G401.6 (cell line): ENCODE results near the gene LAMB4.

ENCODE experiments used
- FAIRE-seq: peaks from 2 replicates; lab custom pipeline; 2012; peaks lifted over from hg19 to GRCh38; lab: Jason Lieb, UNC

Gene LAMB4

GRCh38 chr7:108014747-108015682 lies 115.1 kb downstream of the LAMB4 start:
- FAIRE-seq = no peak

GRCh38 chr7:108014215-108014614 lies 115.9 kb downstream of the LAMB4 start:
- no peak for FAIRE-seq

GRCh38 chr7:108012499-108013430 lies 117.4 kb downstream of the LAMB4 start:
- FAIRE-seq = no peak

GRCh38 chr7:108010377-108010776 lies 119.8 kb downstream of the LAMB4 start:
- FAIRE-seq = no peak

- no peak for FAIRE-seq
Measured at GRCh38 chr7:108009873-108010272, 120.3 kb downstream of the LAMB4 start.

GRCh38 chr7:108008827-108009226 lies 121.3 kb downstream of the LAMB4 start:
- FAIRE-seq = no peak

- FAIRE-seq = no peak
Measured at GRCh38 chr7:108008240-108008639, 121.9 kb downstream of the LAMB4 start.

- FAIRE-seq = no peak
Measured at GRCh38 chr7:108007762-108008161, 122.4 kb downstream of the LAMB4 start.

- no peak for FAIRE-seq
Measured at GRCh38 chr7:108007261-108007660, 122.9 kb downstream of the LAMB4 start.

GRCh38 chr7:108004220-108005142 lies 125.7 kb downstream of the LAMB4 start:
- FAIRE-seq = no peak

GRCh38 chr7:108003599-108003935 lies 126.6 kb downstream of the LAMB4 start:
- FAIRE-seq = no peak

- no peak for FAIRE-seq
Measured at GRCh38 chr7:108002726-108003598, 127.2 kb downstream of the LAMB4 start, which contains the start of gene LAMB1. Gene LAMB1, minus strand, starts transcription at chr7:108003161. Its CDS starts 276 bp downstream, at chr7:108002885.

- no peak for FAIRE-seq
Measured at GRCh38 chr7:108001764-108002725, 128.1 kb downstream of the LAMB4 start.

- no peak for FAIRE-seq
Measured at GRCh38 chr7:108000875-108001763, 129.0 kb downstream of the LAMB4 start.

GRCh38 chr7:107999779-108000560 lies 130.2 kb downstream of the LAMB4 start:
- no peak for FAIRE-seq

- no peak for FAIRE-seq
Measured at GRCh38 chr7:107998660-107999480, 131.3 kb downstream of the LAMB4 start.

GRCh38 chr7:107998150-107998549 lies 132.0 kb downstream of the LAMB4 start:
- FAIRE-seq = no peak
